HEK293 (cell line): ENCODE measurements around the gene ERBB4.

Experiments
- CTCF ChIA-PET: fragments of 350-600 bp; formaldehyde crosslinking; extraction: SDS; loops from one replicate; lab custom pipeline; 2021; ENCODE audit warnings: antibody characterized with exemption; lab: Yijun Ruan, JAX
- POLR2A ChIA-PET: fragments of 300-600 bp; formaldehyde crosslinking; extraction: SDS; loops from one replicate; lab custom pipeline; 2020; ENCODE audit warnings: antibody characterized with exemption, inconsistent platforms; lab: Yijun Ruan, JAX
- H3K27ac ChIP-seq: fragments of 200-500 bp; sonication (Bioruptor generic); 2 replicates; pipeline ENCODE4 v1.5.1; 2014; ENCODE audit warnings: low read depth, low read length, control low read depth, inconsistent platforms; ENCODE audit errors: extremely low read depth
- H3K36me3 ChIP-seq, 2 experiments: fragments of 200-500 bp in 1 of 2; sonication (Bioruptor generic) in 1 of 2; 1 replicate in 1 of 2; 2 replicates in 1 of 2; pipeline ENCODE4 v1.5.1; 2014 to 2017; ENCODE audit warnings: inconsistent platforms in 2 of 2, low read length in 2 of 2; ENCODE audit not compliant: control insufficient read depth in 2 of 2, insufficient read depth in 1 of 2
- H3K4me1 ChIP-seq: fragments of 200-500 bp; sonication (Bioruptor generic); 2 replicates; pipeline ENCODE4 v1.5.1; 2014; ENCODE audit warnings: mild to moderate bottlenecking, low read length, inconsistent platforms; ENCODE audit not compliant: control insufficient read depth, insufficient read depth
- H3K4me3 ChIP-seq: 2 replicates; pipeline ENCODE4 v1.5.1; 2011; ENCODE audit warnings: low read depth, mild to moderate bottlenecking, control low read depth, low read length, moderate library complexity
- H3K9me3 ChIP-seq: fragments of 200-500 bp; sonication (Bioruptor generic); 2 replicates; pipeline ENCODE4 v1.5.1; 2014; ENCODE audit warnings: low read depth, low read length, inconsistent platforms; ENCODE audit not compliant: control insufficient read depth, insufficient read depth
- HOXA7 ChIP-seq: sonication (generic); formaldehyde crosslinking; IDR thresholded peaks from 2 replicates; pipeline ENCODE4 v1.8.1; 2022; ENCODE audit warnings: missing genetic modification reagents, borderline replicate concordance
- KLF10 ChIP-seq: fragments of 450-650 bp; IDR thresholded peaks from 2 replicates; pipeline ENCODE4 v1.5.1; 2018; ENCODE audit warnings: missing biosample characterization, mild to moderate bottlenecking, missing genetic modification characterization
- PRDM1 ChIP-seq: fragments of 450-650 bp; formaldehyde crosslinking; IDR thresholded peaks from 2 replicates; pipeline ENCODE4; 2016; ENCODE audit warnings: missing biosample characterization, missing genetic modification characterization
- RBAK ChIP-seq: fragments of 450-650 bp; formaldehyde crosslinking; IDR thresholded peaks from 2 replicates; pipeline ENCODE4 v1.5.1; 2016; ENCODE audit warnings: missing biosample characterization, missing genetic modification characterization
- REPIN1 ChIP-seq: fragments of 450-650 bp; formaldehyde crosslinking; IDR thresholded peaks from 2 replicates; pipeline ENCODE4 v1.5.1; 2017; ENCODE audit warnings: missing biosample characterization, missing genetic modification characterization, low read depth
- SCRT2 ChIP-seq: fragments of 450-650 bp; formaldehyde crosslinking; IDR thresholded peaks from 2 replicates; pipeline ENCODE4 v1.5.1; 2016; ENCODE audit warnings: missing biosample characterization, missing genetic modification characterization
- SP7 ChIP-seq: fragments of 450-650 bp; formaldehyde crosslinking; IDR thresholded peaks from 2 replicates; pipeline ENCODE4 v1.5.1; 2016; ENCODE audit warnings: missing biosample characterization, missing genetic modification characterization
- YY2 ChIP-seq: fragments of 450-650 bp; formaldehyde crosslinking; IDR thresholded peaks from 2 replicates; pipeline ENCODE4 v1.5.1; 2016; ENCODE audit warnings: missing biosample characterization, missing genetic modification characterization
- ZBTB7A ChIP-seq: fragments of 450-650 bp; formaldehyde crosslinking; IDR thresholded peaks from 2 replicates; pipeline ENCODE4 v1.5.1; 2016; ENCODE audit warnings: low read depth, missing biosample characterization, missing genetic modification characterization
- ZFP69B ChIP-seq: fragments of 450-650 bp; formaldehyde crosslinking; IDR thresholded peaks from 2 replicates; pipeline ENCODE4 v1.5.1; 2016; ENCODE audit warnings: missing biosample characterization, missing genetic modification characterization
- ZNF140 ChIP-seq: fragments of 450-650 bp; formaldehyde crosslinking; IDR thresholded peaks from 2 replicates; pipeline ENCODE4 v1.5.1; 2016; ENCODE audit warnings: missing biosample characterization, missing genetic modification characterization
- ZNF239 ChIP-seq: fragments of 450-650 bp; formaldehyde crosslinking; IDR thresholded peaks from 2 replicates; pipeline ENCODE4 v1.5.1; 2016; ENCODE audit warnings: missing biosample characterization, missing genetic modification characterization
- ZNF324 ChIP-seq: fragments of 450-650 bp; formaldehyde crosslinking; IDR thresholded peaks from 2 replicates; pipeline ENCODE4 v1.5.1; 2016; ENCODE audit warnings: missing biosample characterization, missing genetic modification characterization
- ZNF350 ChIP-seq: fragments of 450-650 bp; formaldehyde crosslinking; IDR thresholded peaks from 2 replicates; pipeline ENCODE4 v1.5.0; 2017; ENCODE audit warnings: missing biosample characterization, mild to moderate bottlenecking, missing genetic modification characterization
- ZNF354C ChIP-seq: fragments of 450-650 bp; formaldehyde crosslinking; IDR thresholded peaks from 2 replicates; pipeline ENCODE4 v1.5.1; 2016; ENCODE audit warnings: missing biosample characterization, missing genetic modification characterization, low read depth, borderline replicate concordance
- ZNF362 ChIP-seq: fragments of 450-650 bp; formaldehyde crosslinking; IDR thresholded peaks from 2 replicates; pipeline ENCODE4 v1.5.1; 2016; ENCODE audit warnings: missing biosample characterization, missing genetic modification characterization
- ZNF37A ChIP-seq: fragments of 450-650 bp; IDR thresholded peaks from 2 replicates; pipeline ENCODE4 v1.5.1; 2018; ENCODE audit warnings: missing biosample characterization, missing genetic modification characterization
- ZNF48 ChIP-seq: fragments of 450-650 bp; formaldehyde crosslinking; IDR thresholded peaks from 2 replicates; pipeline ENCODE4 v1.5.1; 2016; ENCODE audit warnings: missing biosample characterization, missing genetic modification characterization
- ZNF521 ChIP-seq: fragments of 450-650 bp; formaldehyde crosslinking; IDR thresholded peaks from 2 replicates; pipeline ENCODE4 v1.5.1; 2017; ENCODE audit warnings: missing biosample characterization, mild to moderate bottlenecking, missing genetic modification characterization
- ZNF580 ChIP-seq: fragments of 450-650 bp; formaldehyde crosslinking; IDR thresholded peaks from 2 replicates; pipeline ENCODE4 v1.5.1; 2016; ENCODE audit warnings: missing biosample characterization, missing genetic modification characterization
- ZNF677 ChIP-seq: fragments of 450-650 bp; IDR thresholded peaks from 2 replicates; pipeline ENCODE4 v1.5.0; 2018; ENCODE audit warnings: missing biosample characterization, mild to moderate bottlenecking, missing genetic modification characterization, moderate library complexity
- ZNF707 ChIP-seq: fragments of 450-650 bp; formaldehyde crosslinking; IDR thresholded peaks from 2 replicates; pipeline ENCODE4 v1.5.1; 2016; ENCODE audit warnings: missing biosample characterization, missing genetic modification characterization
- ZNF791 ChIP-seq: fragments of 450-650 bp; formaldehyde crosslinking; IDR thresholded peaks from 2 replicates; pipeline ENCODE4 v1.5.1; 2016; ENCODE audit warnings: missing biosample characterization, missing genetic modification characterization
- ZNF830 ChIP-seq: fragments of 450-650 bp; IDR thresholded peaks from 2 replicates; pipeline ENCODE4 v1.5.0; 2018; ENCODE audit warnings: missing biosample characterization, missing genetic modification characterization, low read depth, mild to moderate bottlenecking, moderate library complexity
- ZSCAN30 ChIP-seq: fragments of 450-650 bp; IDR thresholded peaks from 2 replicates; pipeline ENCODE4 v1.5.1; 2018; ENCODE audit warnings: missing biosample characterization, mild to moderate bottlenecking, missing genetic modification characterization, moderate library complexity
- TF ChIP-seq, protein P1 (sequence below): IDR thresholded peaks from 2 replicates; pipeline ENCODE4 v1.6.1; 2011; ENCODE audit warnings: mild to moderate bottlenecking, low read depth, low read length, borderline replicate concordance
- TF ChIP-seq, protein P2 (sequence below): fragments of 450-650 bp; formaldehyde crosslinking; IDR thresholded peaks from 2 replicates; pipeline ENCODE4 v1.5.1; 2016; ENCODE audit warnings: missing biosample characterization, missing genetic modification characterization

The ERBB4 gene

DNA sequence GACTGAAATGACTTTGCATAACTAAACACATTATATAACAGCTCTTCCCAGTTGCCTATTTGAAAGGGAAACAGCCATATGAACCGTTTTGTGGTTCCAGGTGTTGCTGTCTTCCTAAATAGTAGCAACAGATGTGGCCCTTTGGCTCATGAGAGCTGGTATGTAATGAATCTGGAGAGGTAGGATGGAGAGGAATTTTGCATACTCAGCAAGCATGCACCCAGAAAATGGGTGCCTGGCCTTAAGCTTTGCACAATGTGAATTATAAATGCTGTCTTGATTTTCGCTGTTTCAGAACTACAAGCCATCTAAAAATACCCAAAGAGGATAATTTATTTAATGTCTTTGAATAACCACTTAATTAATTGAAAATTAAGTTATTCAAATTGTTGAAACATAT lies 15.6 kb upstream of the ERBB4 start:
- H3K4me1 ChIP-seq = peaks cover 3% of the 10 kb centered on the region
- H3K4me3 ChIP-seq = no peak overlapping the region
- ChIA-PET CTCF (interaction anchor here (0.6 to 2.4 kb wide), 3 partner anchors 13 to 1754 kb away, joined by 3 to 13 read pairs (median 3); no protein-coding TSS in a partner anchor), POLR2A (no interaction called here)
- no peak for TF ChIP-seq ZNF354C (tag by site-specific recombination)
- TF ChIP-seq KLF10 = no peak
- TF ChIP-seq SP7 (tag by site-specific recombination) = no peak
- TF ChIP-seq ZNF362 = no peak
- TF ChIP-seq REPIN1 (tag by site-specific recombination) = no peak
- no peak for TF ChIP-seq ZFP69B (tag by site-specific recombination)
- TF ChIP-seq ZNF707 (tag by site-specific recombination) = no peak
- no peak for TF ChIP-seq ZBTB7A
- no peak for TF ChIP-seq ZNF37A (tag by site-specific recombination)
- TF ChIP-seq, protein P1, sequence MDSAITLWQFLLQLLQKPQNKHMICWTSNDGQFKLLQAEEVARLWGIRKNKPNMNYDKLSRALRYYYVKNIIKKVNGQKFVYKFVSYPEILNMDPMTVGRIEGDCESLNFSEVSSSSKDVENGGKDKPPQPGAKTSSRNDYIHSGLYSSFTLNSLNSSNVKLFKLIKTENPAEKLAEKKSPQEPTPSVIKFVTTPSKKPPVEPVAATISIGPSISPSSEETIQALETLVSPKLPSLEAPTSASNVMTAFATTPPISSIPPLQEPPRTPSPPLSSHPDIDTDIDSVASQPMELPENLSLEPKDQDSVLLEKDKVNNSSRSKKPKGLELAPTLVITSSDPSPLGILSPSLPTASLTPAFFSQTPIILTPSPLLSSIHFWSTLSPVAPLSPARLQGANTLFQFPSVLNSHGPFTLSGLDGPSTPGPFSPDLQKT = no peak
- no peak for TF ChIP-seq ZSCAN30 (tag by site-specific recombination)
- no peak for TF ChIP-seq HOXA7 (CRISPR knock-in tag)
- no peaks in the 10 kb centered on the region for H3K9me3 ChIP-seq
- H3K27ac ChIP-seq = no peak overlapping the region
- no peaks in the 10 kb centered on the region for H3K36me3 ChIP-seq

DNA sequence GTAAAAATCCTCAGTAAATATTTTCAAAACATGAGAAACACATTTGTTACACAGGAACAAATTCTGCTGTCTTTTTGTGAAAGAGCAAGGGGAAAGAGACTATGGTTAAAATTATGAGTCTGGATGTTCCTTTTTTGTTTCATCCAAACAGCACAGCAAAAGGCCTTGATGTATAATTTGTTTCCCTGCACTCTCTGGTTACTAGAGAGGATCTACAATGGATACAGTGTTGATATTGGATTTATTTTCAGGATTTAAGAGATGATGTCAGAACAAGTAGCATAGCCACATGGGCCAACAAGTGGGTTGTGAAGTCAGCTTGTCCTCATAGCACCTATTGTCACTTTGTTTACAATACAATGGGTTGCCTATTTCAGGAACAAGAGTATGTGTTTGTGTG lies 11.3 kb upstream of the ERBB4 start:
- no peaks in the 10 kb centered on the region for H3K36me3 ChIP-seq
- no peak overlapping the region for H3K27ac ChIP-seq
- H3K4me1 ChIP-seq = peaks cover 3% of the 10 kb centered on the region
- no peak overlapping the region for H3K4me3 ChIP-seq
- CTCF ChIA-PET = interaction anchor here (0.7 kb wide), 1 partner anchor 10 kb away, joined by 3 read pairs; no protein-coding TSS in a partner anchor
- no peaks in the 10 kb centered on the region for H3K9me3 ChIP-seq
- TF ChIP-seq SCRT2 (tag by site-specific recombination) (0 out of 2 replicates have a peak, but pooled peaks have one; percentile 36), ZNF830 (no peak)
- POLR2A ChIA-PET = no interaction called here

DNA sequence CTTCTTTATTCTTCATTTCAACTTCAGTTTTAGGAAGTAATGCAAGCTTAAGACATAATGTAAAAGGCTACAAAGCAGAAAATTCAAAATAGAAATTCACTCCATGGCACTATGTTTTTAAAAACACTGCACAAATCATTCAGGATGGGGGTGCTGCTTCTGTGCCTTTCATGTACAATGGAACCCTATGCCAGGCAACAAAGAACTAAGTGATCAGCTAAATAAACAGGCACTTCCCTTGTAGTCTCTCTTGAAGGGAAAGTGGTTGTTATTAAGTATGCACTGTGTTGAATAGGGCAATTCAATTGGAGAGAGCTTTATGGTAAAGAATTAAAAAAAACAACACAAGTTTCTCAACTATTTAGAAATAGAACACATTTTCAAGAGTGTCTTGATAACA lies 10.9 kb upstream of the ERBB4 start:
- Histone ChIP-seq H3K27ac (no peak overlapping the region), H3K9me3 (no peaks in the 10 kb centered on the region), H3K4me3 (no peak overlapping the region), H3K36me3 (no peaks in the 10 kb centered on the region), H3K4me1 (peaks cover 3% of the 10 kb centered on the region)
- POLR2A ChIA-PET = no interaction called here
- CTCF ChIA-PET = interaction anchor here (0.7 kb wide), 1 partner anchor 9 kb away, joined by 3 read pairs; no protein-coding TSS in a partner anchor
- TF ChIP-seq RBAK (tag by site-specific recombination) (no peak), ZNF48 (tag by site-specific recombination) (no peak), ZNF791 (tag by site-specific recombination) (no peak), PRDM1 (tag by site-specific recombination) (no peak), ZNF521 (tag by site-specific recombination) (no peak), ZNF580 (tag by site-specific recombination) (no peak), ZNF140 (tag by site-specific recombination) (no peak), ZNF830 (no peak), ZNF677 (tag by site-specific recombination) (no peak), ZNF324 (tag by site-specific recombination) (no peak), ZNF350 (no peak), ZNF239 (tag by site-specific recombination) (no peak), YY2 (tag by site-specific recombination) (no peak)
- TF ChIP-seq, protein P2, sequence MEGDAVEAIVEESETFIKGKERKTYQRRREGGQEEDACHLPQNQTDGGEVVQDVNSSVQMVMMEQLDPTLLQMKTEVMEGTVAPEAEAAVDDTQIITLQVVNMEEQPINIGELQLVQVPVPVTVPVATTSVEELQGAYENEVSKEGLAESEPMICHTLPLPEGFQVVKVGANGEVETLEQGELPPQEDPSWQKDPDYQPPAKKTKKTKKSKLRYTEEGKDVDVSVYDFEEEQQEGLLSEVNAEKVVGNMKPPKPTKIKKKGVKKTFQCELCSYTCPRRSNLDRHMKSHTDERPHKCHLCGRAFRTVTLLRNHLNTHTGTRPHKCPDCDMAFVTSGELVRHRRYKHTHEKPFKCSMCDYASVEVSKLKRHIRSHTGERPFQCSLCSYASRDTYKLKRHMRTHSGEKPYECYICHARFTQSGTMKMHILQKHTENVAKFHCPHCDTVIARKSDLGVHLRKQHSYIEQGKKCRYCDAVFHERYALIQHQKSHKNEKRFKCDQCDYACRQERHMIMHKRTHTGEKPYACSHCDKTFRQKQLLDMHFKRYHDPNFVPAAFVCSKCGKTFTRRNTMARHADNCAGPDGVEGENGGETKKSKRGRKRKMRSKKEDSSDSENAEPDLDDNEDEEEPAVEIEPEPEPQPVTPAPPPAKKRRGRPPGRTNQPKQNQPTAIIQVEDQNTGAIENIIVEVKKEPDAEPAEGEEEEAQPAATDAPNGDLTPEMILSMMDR (tag by site-specific recombination) = no peak
- TF ChIP-seq, protein P1 = no peak
